B cell (primary cell): ENCODE results near the gene SLC16A6. TPM values are rescaled to one million over a fixed set of nuclear protein-coding genes. Genes with fewer than 3 reads are reported as not detected.
"Not testable (repeated sequence)": the region's sequence is repeated elsewhere in the genome, so short reads cannot be mapped to it uniquely, and the experiment has no call there.

Experiments
- ATAC-seq: fragments of 200-7000 bp; cut with Tn5 transposase; one replicate; pipeline ENCODE4 v1.10.0; 2021; ENCODE audit warnings: low read depth, mild to moderate bottlenecking, moderate number of reproducible peaks, moderate library complexity
- CTCF ChIA-PET: fragments of 350-600 bp; sonication (Branson Sonifier 250); formaldehyde crosslinking; loops from one replicate; lab custom pipeline; 2021; ENCODE audit warnings: antibody characterized with exemption, inconsistent platforms; lab: Charles Lee
- POLR2A ChIA-PET: fragments of 350-600 bp; sonication (Branson Sonifier 250); formaldehyde crosslinking; loops from one replicate; lab custom pipeline; 2021; ENCODE audit warnings: antibody characterized with exemption; lab: Charles Lee
- DNase-seq: peaks from one replicate; pipeline ENCODE4 v3.0.0; 2013
- H2AFZ ChIP-seq: 2 replicates; pipeline ENCODE4 v1.6.1; 2012; ENCODE audit warnings: mild to moderate bottlenecking, low read depth, low read length; ENCODE audit not compliant: insufficient read depth, poor library complexity, severe bottlenecking
- H3K27ac ChIP-seq, 2 donors: 1 replicate in 1 of 2; 2 replicates in 1 of 2; pipeline ENCODE4 v1.5.1; 2012 to 2013; ENCODE audit warnings: low read length in 2 of 2, mild to moderate bottlenecking in 2 of 2, moderate library complexity in 1 of 2
- H3K27me3 ChIP-seq, 4 experiments: fragments of 200-600 bp in 1 of 4; sonication (generic) in 1 of 4; replicated peaks in 1 of 4; 1 replicate in 2 of 4; 2 replicates in 2 of 4; pipeline versions ENCODE4 v1.6.1 to v1.7.0; 2013 to 2016; ENCODE audit warnings: low read length in 3 of 4, mild to moderate bottlenecking in 2 of 4, mixed read lengths in 1 of 4, moderate library complexity in 1 of 4; ENCODE audit not compliant: insufficient read depth in 4 of 4, control insufficient read depth in 3 of 4; ENCODE audit errors: control extremely low read depth in 1 of 4
- H3K36me3 ChIP-seq, 2 experiments: replicated peaks in 1 of 2; 1 replicate in 1 of 2; 2 replicates in 1 of 2; pipeline versions ENCODE4 v1.6.1 to v1.7.1; 2013; ENCODE audit warnings: low read length in 1 of 2; ENCODE audit not compliant: insufficient read depth in 2 of 2, control insufficient read depth in 1 of 2; ENCODE audit errors: control extremely low read depth in 1 of 2, extremely low read depth in 1 of 2
- H3K4me1 ChIP-seq, 2 donors: fragments of 200-600 bp in 1 of 2; sonication (generic) in 1 of 2; 1 replicate in 1 of 2; 2 replicates in 1 of 2; pipeline versions ENCODE4 v1.5.1 to v1.6.1; 2013 to 2017; ENCODE audit warnings: low read length in 2 of 2; ENCODE audit not compliant: control insufficient read depth in 2 of 2, insufficient read depth in 2 of 2
- H3K4me2 ChIP-seq: replicated peaks from 2 replicates; pipeline ENCODE3; 2012; ENCODE audit warnings: mild to moderate bottlenecking, low read depth, low read length; ENCODE audit not compliant: poor library complexity, severe bottlenecking
- H3K4me3 ChIP-seq, 5 experiments: fragments of 200-600 bp in 1 of 5; sonication (generic) in 1 of 5; 1 replicate in 3 of 5; 2 replicates in 2 of 5; pipeline versions ENCODE4 v1.5.1 to v1.7.0; 2011 to 2016; ENCODE audit warnings: low read length in 4 of 5, mild to moderate bottlenecking in 4 of 5, low read depth in 2 of 5, control low read depth in 1 of 5, moderate library complexity in 1 of 5; ENCODE audit not compliant: insufficient read depth in 1 of 5; ENCODE audit errors: control extremely low read depth in 1 of 5, extremely low read depth in 1 of 5
- H3K79me2 ChIP-seq: fragments of 200-600 bp; sonication (generic); one replicate; pipeline ENCODE4 v1.6.0; 2016; ENCODE audit warnings: low read length; ENCODE audit not compliant: control insufficient read depth, insufficient read depth
- H3K9ac ChIP-seq: fragments of 200-600 bp; sonication (generic); 2 replicates; pipeline ENCODE4 v1.6.1; 2017; ENCODE audit warnings: mild to moderate bottlenecking, low read length, moderate library complexity
- H3K9me3 ChIP-seq, 3 donors: one replicate each; pipeline versions ENCODE4 v1.6.1 to v1.7.1; 2013; ENCODE audit warnings: low read length in 2 of 3; ENCODE audit not compliant: control insufficient read depth in 2 of 3, insufficient read depth in 1 of 3; ENCODE audit errors: control extremely low read depth in 1 of 3
- H4K20me1 ChIP-seq: 2 replicates; pipeline ENCODE4 v1.6.0; 2012; ENCODE audit warnings: mild to moderate bottlenecking, low read length; ENCODE audit not compliant: insufficient read depth, control insufficient read depth, poor library complexity, severe bottlenecking
- H3K27ac Mint-ChIP-seq: one replicate; pipeline ENCODE4 v1.8.0; 2021; ENCODE audit warnings: mixed read lengths
- H3K27me3 Mint-ChIP-seq: one replicate; pipeline ENCODE4 v1.8.0; 2021; ENCODE audit warnings: mixed read lengths
- H3K4me1 Mint-ChIP-seq: one replicate; pipeline ENCODE4 v1.8.0; 2021; ENCODE audit warnings: mixed read lengths
- H3K4me3 Mint-ChIP-seq: one replicate; pipeline ENCODE4 v1.8.0; 2021; ENCODE audit warnings: mixed read lengths
- H3K9me3 Mint-ChIP-seq: one replicate; pipeline ENCODE4 v1.8.0; 2022; ENCODE audit warnings: mixed read lengths; ENCODE audit not compliant: insufficient read depth
- EZH2 ChIP-seq: IDR thresholded peaks from 2 replicates; pipeline ENCODE4 v1.6.1; 2012; ENCODE audit warnings: borderline replicate concordance, low read depth, mild to moderate bottlenecking, moderate library complexity, low read length; ENCODE audit not compliant: insufficient read depth, poor library complexity, severe bottlenecking
- WGBS: methylation state at CpG from one replicate; pipeline ENCODE4 v1.1.5; 2013; ENCODE audit warnings: missing lambda C conversion rate; ENCODE audit not compliant: insufficient coverage; 5-methylcytosine and 5-hydroxymethylcytosine counted together
- intact Hi-C: fragments of 100-400 bp; cut with micrococcal nuclease; formaldehyde crosslinking; loops from one replicate; pipeline ENCODE4 v1.10.0; 2022
- polyA plus RNA-seq: library from polyadenylated mRNA; depleted of rRNA; stranded (reverse); fragments of >200 nt; gene quantifications from 2 replicates; pipeline ENCODE4 v1.2.3, GENCODE V29; 2012
- total RNA-seq, 2 donors: library from RNA; stranded (reverse); fragments of 120-200 nt in 1 of 2; gene quantifications; 1 replicate in 1 of 2; 2 replicates in 1 of 2; pipeline versions ENCODE4 v1.2.3 to v1.2.4, GENCODE V29; 2013 to 2022
- TF ChIP-seq, protein P1 (sequence below): fragments of 200-600 bp; IDR thresholded peaks from one replicate; pipeline ENCODE4 v1.8.0; 2022; ENCODE audit warnings: antibody characterized with exemption, mild to moderate bottlenecking

Gene SLC16A6
- total and polyA plus RNA-seq, 2 donors (not counting 1 experiment from before 2014, with no cell fraction given): 1.1 to 3.8 TPM

DNA sequence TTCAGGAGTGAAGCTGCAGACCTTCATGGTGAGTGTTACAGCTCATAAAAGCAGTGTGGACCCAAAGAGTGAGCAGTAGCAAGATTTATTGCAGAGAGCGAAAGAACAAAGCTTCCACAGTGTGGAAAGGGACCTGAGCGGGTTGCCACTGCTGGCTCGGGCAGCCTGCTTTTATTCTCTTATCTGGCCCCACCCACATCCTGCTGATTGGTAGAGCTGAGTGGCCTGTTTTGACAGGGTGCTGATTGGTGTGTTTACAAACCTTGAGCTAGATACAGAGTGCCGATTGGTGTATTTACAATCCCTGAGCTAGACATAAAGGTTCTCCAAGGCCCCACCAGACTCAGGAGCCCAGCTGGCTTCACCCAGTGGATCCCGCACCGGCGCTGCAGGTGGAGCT lies 17.6 kb upstream of the SLC16A6 start:
- H3K27me3 ChIP-seq, H4K20me1 ChIP-seq, H3K27ac ChIP-seq, H3K4me1 ChIP-seq, H3K9ac ChIP-seq, POLR2A ChIA-PET, H3K4me3 ChIP-seq, H3K9me3 ChIP-seq, DNase-seq, H3K36me3 ChIP-seq, H3K4me3 Mint-ChIP-seq, H3K4me2 ChIP-seq, H2AFZ ChIP-seq, H3K27ac Mint-ChIP-seq, H3K27me3 Mint-ChIP-seq, H3K79me2 ChIP-seq, ATAC-seq, CTCF ChIA-PET, H3K4me1 Mint-ChIP-seq, H3K9me3 Mint-ChIP-seq, intact Hi-C loops: not testable (repeated sequence)
- WGBS: 100% methylated on average over 3 of the region's 7 CpGs

DNA sequence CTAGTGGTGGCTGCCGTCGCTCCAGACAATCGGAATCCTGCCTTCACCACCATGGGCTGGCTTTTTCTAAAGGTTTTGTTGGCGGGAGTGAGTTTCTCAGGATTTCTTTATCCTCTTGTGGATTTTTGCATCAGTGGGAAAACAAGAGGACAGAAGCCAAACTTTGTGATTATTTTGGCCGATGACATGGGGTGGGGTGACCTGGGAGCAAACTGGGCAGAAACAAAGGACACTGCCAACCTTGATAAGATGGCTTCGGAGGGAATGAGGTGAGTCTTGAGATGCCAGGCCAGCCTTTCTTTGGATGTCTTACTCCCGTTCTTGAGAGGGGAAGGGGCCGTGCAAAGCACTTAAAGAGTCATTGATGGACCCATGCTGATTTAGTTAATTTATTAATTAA lies 16.5 kb upstream of the SLC16A6 start:
- H3K4me1 ChIP-seq: peaks cover 0 to 3% of the 10 kb centered on the region in 2 donors
- CTCF ChIA-PET: no interaction called here
- H3K36me3 ChIP-seq: peaks cover 0 to 2% of the 10 kb centered on the region in 2 experiments
- H3K9me3 ChIP-seq: no peaks in the 10 kb centered on the region
- ATAC-seq (no peak), DNase-seq (no peak)
- no peak overlapping the region for H3K9ac ChIP-seq
- H3K4me3 Mint-ChIP-seq: no peak overlapping the region
- TF ChIP-seq EZH2: no peak
- TF ChIP-seq, protein P1, sequence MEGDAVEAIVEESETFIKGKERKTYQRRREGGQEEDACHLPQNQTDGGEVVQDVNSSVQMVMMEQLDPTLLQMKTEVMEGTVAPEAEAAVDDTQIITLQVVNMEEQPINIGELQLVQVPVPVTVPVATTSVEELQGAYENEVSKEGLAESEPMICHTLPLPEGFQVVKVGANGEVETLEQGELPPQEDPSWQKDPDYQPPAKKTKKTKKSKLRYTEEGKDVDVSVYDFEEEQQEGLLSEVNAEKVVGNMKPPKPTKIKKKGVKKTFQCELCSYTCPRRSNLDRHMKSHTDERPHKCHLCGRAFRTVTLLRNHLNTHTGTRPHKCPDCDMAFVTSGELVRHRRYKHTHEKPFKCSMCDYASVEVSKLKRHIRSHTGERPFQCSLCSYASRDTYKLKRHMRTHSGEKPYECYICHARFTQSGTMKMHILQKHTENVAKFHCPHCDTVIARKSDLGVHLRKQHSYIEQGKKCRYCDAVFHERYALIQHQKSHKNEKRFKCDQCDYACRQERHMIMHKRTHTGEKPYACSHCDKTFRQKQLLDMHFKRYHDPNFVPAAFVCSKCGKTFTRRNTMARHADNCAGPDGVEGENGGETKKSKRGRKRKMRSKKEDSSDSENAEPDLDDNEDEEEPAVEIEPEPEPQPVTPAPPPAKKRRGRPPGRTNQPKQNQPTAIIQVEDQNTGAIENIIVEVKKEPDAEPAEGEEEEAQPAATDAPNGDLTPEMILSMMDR: no peak
- no peaks in the 10 kb centered on the region for H3K4me1 Mint-ChIP-seq
- H2AFZ ChIP-seq: no peak overlapping the region
- no peak overlapping the region for H3K4me3 ChIP-seq
- H3K27ac Mint-ChIP-seq: no peak overlapping the region
- intact Hi-C loops: no loop called here
- no peaks in the 10 kb centered on the region for H3K79me2 ChIP-seq
- POLR2A ChIA-PET: no interaction called here
- H3K27me3 Mint-ChIP-seq: no peaks in the 10 kb centered on the region
- WGBS: 100% methylated on average over 3 of the region's 8 CpGs
- no peak overlapping the region for H3K27ac ChIP-seq
- no peak overlapping the region for H3K4me2 ChIP-seq
- no peaks in the 10 kb centered on the region for H3K27me3 ChIP-seq
- H4K20me1 ChIP-seq: no peaks in the 10 kb centered on the region
- no peaks in the 10 kb centered on the region for H3K9me3 Mint-ChIP-seq
